ENCODE results near the gene ZSCAN2.

ZSCAN2 gene

DNA sequence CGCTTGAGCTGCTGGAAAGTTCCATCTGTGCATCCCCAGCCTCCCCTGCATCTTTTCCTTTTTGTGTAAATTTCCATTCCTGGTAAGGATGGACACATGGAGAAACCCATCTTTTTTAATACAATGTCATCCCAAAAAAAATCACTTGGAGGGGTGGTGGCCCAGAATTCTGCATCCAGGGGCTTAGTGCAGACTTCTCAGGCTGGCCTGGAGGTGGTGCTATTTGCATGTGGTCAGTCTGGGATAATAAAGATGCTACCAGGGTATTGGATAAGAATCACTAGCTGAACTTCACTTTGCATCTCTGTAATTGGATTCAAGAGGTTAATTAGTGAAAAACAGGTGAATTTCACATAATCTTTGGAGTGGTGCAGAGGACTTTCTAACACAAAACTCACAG is 1.8 kb upstream of the ZSCAN2 start:
- peak; percentile 72 for DNase-seq (ENCODE audit: low read depth)

- no peak for DNase-seq (ENCODE audit: low read depth)
Observed at GRCh38 chr15:84599906-84600305, 903 bp upstream of the ZSCAN2 start.

DNA sequence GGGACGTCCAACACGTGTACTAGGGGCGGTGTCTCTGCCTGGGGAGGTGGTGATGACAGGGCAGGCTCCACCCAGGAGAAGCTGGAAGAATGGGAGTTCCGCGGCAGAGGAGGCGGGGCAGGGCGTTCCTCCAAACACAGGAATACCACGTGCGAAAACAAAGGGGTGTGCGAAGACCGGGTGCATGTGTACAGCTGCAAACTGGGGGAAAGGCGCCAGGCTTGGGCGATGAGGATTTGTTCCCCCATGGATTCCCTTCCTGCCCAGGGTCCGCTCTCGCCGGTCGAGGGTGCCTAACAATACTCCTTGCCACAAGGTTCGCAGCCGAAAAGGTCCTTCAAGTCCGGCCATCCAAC is 500 bp upstream of the ZSCAN2 start:
- peak; percentile 93 for DNase-seq (ENCODE audit: low read depth)

GRCh38 chr15:84601555-84601838 is 688 bp downstream of the ZSCAN2 start:
- no peak for DNase-seq (ENCODE audit: low read depth)

- DNase-seq (ENCODE audit: low read depth), result no peak
Observed at GRCh38 chr15:84603630-84604379, 3.0 kb downstream of the ZSCAN2 start.

DNA sequence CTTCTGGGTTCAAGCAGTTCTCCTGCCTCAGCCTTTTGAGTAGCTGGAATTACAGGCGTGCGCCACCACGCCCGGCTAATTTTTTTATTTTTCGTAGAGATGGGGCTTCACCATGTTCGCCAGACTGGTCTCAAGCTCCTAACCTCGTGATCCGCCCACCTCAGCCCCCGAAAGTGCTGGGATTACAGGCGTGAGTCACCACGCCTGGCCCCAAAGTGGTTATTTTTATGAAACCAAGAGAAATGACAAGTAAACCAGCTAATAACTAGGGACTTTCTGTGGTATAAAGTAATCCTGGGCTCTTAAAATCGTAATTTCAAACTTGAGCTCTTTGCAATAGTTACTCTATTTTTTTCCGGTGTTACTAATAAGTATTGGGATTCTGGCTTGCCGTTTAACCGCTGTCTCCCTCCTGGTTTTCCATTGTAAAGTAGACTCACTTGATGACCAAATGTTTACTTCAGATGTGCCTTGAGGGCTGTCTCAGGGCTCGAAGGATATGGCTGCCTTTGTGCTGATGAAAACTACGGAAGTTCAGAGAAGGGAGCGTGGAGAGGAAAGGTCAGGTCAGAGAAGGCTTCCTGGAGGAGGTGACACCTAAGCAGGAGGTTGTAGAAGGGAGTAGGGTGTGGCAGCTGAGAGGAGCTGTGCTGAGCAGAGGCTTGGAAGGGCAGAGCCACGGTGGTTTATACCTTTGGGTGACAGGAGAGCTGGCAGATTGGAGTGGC is 4.2 kb downstream of the ZSCAN2 start:
- DNase-seq (ENCODE audit: low read depth), result peak; percentile 51

DNA sequence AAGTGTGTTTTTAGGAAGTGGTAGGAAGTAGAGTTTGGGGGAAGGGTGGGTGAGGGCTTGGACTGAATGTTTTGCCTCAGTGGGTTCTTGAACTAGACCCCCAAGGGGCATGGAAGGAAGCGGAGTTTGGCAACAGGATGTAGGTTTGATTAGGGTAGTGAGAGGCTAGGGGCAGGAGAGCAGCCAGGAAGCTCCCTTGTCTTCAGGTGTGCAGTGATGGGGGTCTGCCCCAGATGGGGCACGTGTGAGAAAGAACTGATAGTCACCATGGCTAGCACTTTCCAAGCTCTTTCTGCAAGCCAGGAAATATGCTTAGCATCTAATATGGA is 4.7 kb downstream of the ZSCAN2 start:
- DNase-seq (ENCODE audit: low read depth), result no peak

DNA sequence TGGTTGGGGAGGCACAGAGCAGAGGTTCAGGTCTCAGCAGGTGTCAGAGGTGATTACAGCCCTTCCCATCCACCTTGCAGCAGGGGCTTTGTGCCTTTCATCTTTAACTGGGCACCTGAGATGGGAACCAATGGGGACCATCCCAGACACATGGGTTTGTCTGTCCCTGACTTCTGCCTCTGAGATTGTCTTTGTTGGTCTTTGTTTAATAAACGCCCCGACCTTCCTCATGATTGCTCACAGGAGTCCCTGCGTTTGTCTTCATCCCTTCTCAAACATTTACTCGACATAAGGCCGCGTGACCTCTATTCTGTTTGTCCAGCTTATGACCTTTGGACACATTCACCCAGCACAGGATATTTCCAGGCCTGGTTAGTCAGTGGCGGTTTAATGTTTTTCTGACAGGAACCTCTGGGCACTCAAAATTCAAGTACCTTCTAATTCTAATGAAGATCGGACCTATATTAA is 5.9 kb downstream of the ZSCAN2 start:
- no peak for DNase-seq (ENCODE audit: low read depth)

DNA sequence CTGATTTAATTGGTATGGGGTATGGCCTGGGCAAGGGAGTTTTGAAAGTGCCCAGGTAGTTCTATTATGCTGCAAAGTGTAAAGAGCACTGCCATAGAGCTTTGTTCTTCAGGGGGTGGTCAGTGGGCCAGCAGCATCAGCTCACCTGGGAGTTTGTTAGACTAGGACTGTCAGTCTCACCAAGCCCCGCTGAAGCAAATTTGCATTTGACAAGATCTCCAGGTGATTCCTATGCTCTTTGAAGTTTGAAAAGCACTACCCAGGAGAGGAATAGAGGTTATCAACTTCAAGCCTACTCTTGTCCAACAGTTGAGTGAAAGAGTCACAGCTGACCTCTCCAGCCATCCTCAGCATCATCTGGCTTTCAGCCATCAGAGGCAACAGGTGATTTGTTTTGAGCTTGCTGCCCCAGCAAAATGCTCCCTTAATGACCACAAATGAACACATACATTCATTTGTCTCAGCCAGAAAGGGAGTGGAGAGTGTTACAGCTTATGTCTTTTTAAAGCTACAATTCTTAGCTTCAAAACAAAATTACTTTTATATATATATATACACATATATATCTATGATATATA is 8.0 kb downstream of the ZSCAN2 start:
- DNase-seq (ENCODE audit: low read depth), result no peak

DNA sequence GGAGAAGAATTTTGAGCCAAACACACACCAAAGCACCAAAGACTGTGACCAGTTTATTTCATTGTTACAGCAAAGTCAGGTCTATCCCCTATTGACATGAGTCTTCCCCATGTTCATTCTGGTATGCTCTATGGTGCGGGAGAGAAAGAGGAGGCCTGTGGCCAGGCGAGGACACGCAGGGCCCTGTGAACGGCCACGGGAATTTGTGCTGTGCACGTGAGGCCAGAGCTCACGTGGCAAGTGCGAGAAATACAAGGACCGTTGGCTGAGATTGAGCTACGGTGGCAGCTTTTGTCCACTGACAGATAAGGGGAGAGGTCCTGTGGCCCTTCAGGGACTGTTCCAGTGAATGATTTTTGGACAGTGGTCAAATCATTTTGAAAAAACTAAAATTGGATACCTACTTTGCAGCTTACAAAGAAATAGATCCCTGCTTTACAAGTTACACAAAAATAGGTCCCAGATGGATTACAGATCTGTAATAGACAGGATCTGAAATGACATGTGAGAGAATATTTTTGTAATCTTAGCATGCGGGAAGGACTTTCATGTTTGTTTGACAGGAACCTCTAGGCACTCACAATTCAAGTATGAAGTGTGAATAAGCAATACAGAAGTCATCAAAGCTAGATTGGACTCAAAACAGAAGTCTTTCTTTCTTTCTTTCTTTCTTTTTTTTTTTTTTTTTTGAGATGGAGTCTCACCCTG is 9.2 kb downstream of the ZSCAN2 start:
- DNase-seq (ENCODE audit: low read depth), result no peak

GRCh38 chr15:84611631-84612030 is 10.8 kb downstream of the ZSCAN2 start:
- DNase-seq (ENCODE audit: low read depth), result peak; percentile 37

DNA sequence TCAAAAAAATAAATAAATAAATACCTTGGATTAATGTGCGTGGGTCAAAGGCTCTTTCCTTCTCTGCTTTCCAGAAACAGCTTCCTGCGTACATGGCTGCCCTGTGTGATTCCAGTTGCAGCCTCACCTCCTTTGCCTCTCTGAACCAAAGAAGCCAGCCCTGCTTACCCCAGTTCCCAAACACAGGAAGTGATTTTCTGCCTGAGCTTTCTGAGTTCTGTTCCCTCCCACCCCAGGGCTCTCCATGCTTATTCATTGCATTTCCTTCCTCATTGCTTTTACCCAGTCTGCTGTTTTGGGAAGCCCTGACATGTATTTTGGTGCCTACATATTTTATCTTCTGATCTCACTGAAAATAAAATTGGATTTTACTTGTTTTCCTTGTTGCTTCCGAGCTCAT is 15.4 kb downstream of the ZSCAN2 start:
- no peak for DNase-seq (ENCODE audit: low read depth)

DNA sequence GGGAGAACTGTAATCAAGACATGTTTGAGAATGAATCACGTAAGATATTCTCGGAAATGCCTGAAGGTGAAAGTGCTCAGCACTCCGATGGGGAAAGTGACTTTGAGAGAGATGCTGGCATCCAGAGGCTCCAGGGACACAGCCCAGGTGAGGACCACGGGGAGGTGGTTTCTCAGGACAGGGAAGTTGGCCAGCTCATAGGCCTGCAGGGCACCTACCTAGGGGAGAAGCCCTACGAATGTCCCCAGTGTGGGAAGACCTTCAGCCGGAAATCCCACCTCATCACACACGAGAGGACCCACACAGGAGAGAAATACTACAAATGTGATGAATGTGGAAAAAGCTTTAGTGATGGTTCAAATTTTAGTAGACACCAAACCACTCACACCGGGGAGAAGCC is 19.8 kb downstream of the ZSCAN2 start:
- DNase-seq (ENCODE audit: low read depth), result no peak

DNA sequence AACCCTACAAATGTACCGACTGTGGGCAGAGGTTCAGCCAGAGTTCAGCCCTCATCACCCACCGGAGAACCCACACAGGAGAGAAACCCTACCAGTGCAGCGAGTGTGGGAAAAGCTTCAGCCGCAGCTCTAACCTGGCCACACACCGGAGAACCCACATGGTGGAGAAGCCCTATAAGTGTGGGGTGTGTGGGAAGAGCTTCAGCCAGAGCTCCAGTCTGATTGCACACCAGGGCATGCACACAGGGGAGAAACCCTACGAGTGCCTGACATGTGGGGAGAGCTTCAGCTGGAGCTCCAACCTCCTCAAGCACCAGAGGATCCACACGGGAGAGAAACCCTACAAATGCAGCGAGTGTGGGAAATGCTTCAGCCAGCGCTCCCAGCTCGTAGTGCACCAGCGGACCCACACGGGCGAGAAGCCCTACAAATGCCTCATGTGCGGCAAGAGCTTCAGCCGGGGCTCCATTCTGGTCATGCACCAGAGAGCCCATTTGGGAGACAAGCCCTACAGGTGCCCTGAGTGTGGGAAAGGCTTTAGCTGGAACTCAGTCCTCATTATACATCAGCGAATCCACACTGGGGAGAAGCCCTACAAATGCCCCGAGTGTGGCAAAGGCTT is 20.7 kb downstream of the ZSCAN2 start:
- DNase-seq (ENCODE audit: low read depth), result no peak

- no peak for DNase-seq (ENCODE audit: low read depth)
Observed at GRCh38 chr15:84624359-84624758, 23.6 kb downstream of the ZSCAN2 start.

DNA sequence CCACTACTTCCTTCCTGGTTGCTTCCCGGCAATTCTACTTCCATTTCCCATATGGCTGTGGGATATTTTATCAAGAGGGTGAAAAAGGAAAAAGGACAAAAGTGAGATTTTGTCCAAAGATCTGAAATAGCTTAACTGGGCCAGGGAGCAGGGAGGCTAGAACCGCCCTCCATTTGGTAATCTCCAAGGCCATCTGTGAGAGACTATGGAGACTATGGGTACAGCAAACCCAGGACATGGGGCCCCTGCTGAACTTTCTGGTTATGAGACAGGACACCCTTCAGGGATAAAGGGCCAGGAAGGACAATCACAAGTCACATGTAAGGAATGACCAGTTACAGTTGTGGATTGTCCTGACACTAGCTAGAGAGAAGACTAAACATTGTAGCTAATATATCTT is 24.3 kb downstream of the ZSCAN2 start:
- no peak for DNase-seq (ENCODE audit: low read depth)

GRCh38 chr15:84629033-84629432 is 28.2 kb downstream of the ZSCAN2 start:
- DNase-seq (ENCODE audit: low read depth), result no peak

DNA sequence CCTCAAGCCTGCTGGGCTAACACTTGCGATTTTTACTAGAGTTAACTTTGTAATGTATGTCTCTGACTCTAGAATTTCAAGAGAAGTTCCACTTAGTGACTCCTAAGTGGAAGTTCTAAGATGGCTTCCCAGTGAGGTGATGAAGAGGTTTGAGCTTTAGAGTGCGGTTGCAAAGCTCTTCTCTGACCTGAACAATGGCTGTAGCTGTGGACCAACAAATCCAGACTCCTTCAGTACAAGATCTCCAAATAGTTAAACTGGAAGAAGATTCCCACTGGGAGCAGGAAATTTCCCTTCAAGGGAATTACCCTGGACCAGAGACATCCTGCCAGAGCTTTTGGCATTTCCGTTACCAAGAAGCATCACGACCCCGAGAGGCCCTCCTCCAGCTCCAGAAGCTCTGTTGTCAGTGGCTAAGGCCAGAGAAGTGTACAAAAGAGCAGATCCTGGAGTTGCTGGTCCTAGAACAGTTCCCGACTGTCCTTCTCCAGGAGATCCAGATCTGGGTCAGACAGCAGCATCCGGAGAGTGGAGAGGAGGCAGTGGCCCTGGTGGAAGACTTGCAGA is 31.0 kb downstream of the ZSCAN2 start:
- no peak for DNase-seq (ENCODE audit: low read depth)

DNA sequence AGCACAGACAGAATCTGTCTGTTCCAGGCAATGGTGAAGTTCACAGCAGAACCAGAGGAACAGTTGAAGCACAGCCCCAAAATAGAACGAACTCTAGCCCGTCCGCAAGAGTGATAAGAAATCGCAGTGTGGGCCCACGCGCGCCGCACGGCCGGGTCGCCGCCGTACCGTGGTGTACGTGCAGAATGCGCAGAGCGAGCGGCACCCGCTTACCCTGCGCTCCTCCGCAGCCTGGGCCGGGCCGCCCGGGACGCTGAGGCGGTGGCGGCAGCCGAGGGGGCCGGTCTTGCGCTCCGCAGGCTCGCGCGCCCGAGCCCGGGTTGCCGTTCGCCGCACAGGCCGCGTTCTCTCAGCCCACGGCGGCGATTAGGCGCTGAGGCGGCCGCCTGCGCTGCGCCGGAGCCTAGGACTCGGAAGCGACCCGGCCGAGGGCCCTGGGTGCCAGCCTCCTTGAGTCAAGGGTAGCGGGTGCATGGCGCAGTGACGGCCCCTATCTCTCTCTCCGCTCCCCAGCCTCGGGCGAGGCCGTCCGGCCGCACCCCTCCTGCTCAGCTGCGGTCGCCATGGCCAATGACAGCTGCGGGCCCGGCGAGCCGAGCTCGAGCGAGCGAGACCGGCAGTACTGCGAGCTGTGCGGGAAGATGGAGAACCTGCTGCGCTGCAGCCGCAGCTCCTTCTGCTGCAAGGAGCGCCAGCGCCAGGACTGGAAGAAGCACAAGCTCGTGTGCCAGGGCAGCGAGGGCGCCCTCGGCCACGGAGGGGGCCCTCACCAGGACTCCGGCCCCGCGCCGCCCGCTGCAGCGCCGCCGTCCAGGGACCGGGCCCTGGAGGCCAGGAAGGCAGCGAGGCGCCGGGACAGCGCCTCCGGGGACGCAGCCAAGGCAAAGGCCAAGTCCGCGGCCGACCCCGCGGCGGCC is 32.8 kb downstream of the ZSCAN2 start:
- peak; percentile 86 for DNase-seq (ENCODE audit: low read depth)

- no peak for DNase-seq (ENCODE audit: low read depth)
Observed at GRCh38 chr15:84634228-84634837, 33.5 kb downstream of the ZSCAN2 start.

GRCh38 chr15:84638103-84638502 is 37.3 kb downstream of the ZSCAN2 start:
- no peak for DNase-seq (ENCODE audit: low read depth)
